Daoy (cell line): ENCODE data around the gene MIB1. TPM values are rescaled to one million over a fixed set of nuclear protein-coding genes. Genes with fewer than 3 reads are reported as not detected.

Source experiments
- DNase-seq: peaks from one replicate; pipeline ENCODE4 v3.0.0-alpha.2; 2015; ENCODE audit warnings: low read depth
- total RNA-seq: library from RNA; depleted of rRNA; stranded (reverse); fragments of >200 nt; shearing (Covaris generic); gene quantifications from 2 replicates; pipeline ENCODE4 v1.2.3, GENCODE V29; 2014; rRNA removed

The MIB1 gene
- total RNA-seq, 1 experiment from 2014 or later = 32.8 TPM

- DNase-seq = no peak
These were observed 154.2 kb downstream of the MIB1 start for GRCh38 chr18:21894619-21895367.

- DNase-seq = no peak
These were observed 156.2 kb downstream of the MIB1 start for GRCh38 chr18:21896732-21897336.

GRCh38 chr18:21897811-21898210 lies 157.2 kb downstream of the MIB1 start:
- peak; percentile 40 for DNase-seq

- no peak for DNase-seq
These were observed 160.2 kb downstream of the MIB1 start for GRCh38 chr18:21900605-21901352.

GRCh38 chr18:21901423-21901945 lies 160.9 kb downstream of the MIB1 start:
- DNase-seq = no peak

- peak; percentile 5 for DNase-seq
These were observed 163.1 kb downstream of the MIB1 start for GRCh38 chr18:21903709-21904108.

- DNase-seq = no peak
These were observed 164.3 kb downstream of the MIB1 start for GRCh38 chr18:21904856-21905255.

GRCh38 chr18:21907451-21907850 lies 166.9 kb downstream of the MIB1 start:
- no peak for DNase-seq

GRCh38 chr18:21908711-21909110 lies 168.1 kb downstream of the MIB1 start:
- no peak for DNase-seq

- no peak for DNase-seq
These were observed 170.3 kb downstream of the MIB1 start for GRCh38 chr18:21910906-21911305.

- no peak for DNase-seq
These were observed 171.0 kb downstream of the MIB1 start for GRCh38 chr18:21911551-21911950.

GRCh38 chr18:21912339-21913239 lies 172.0 kb downstream of the MIB1 start:
- DNase-seq = peak; percentile 9

GRCh38 chr18:21914739-21915319 lies 174.2 kb downstream of the MIB1 start:
- peak; percentile 46 for DNase-seq

GRCh38 chr18:21915546-21915945 lies 175.0 kb downstream of the MIB1 start:
- DNase-seq = no peak

- DNase-seq = no peak
These were observed 176.0 kb downstream of the MIB1 start for GRCh38 chr18:21916594-21916993.

GRCh38 chr18:21918693-21919092 lies 178.1 kb downstream of the MIB1 start:
- DNase-seq = no peak

Other genes starting within 250 kb of the MIB1 start
- gene ESCO1, start 140.1 kb upstream of the MIB1 start, total RNA-seq = 17.3 and 21.0 TPM in 2 replicates
- gene SNRPD1, start 128.5 kb upstream of the MIB1 start, total RNA-seq = 47.7 and 57.1 TPM in 2 replicates
- 9.0 and 11.1 TPM in 2 replicates for gene ABHD3, start 36.0 kb upstream of the MIB1 start, total RNA-seq